Activated T-helper 17 cell treated with anti-CD3 and anti-CD28 coated beads, Interleukin-2, amount 50 U/mL, for 72 hours (primary cell): ENCODE results near the gene STK38L. TPM values are rescaled to one million over a fixed set of nuclear protein-coding genes. Genes with fewer than 3 reads are reported as not detected.

Experiments
- ATAC-seq: fragments of 150-1000 bp; cut with Tn5 transposase; replicated peaks from 2 replicates; pipeline ENCODE4 v1.10.0; 2021; ENCODE audit warnings: mild to moderate bottlenecking, moderate library complexity
- H3K27ac Mint-ChIP-seq: one replicate; pipeline ENCODE4 v1.8.0; 2022; ENCODE audit warnings: mixed read lengths
- H3K27me3 Mint-ChIP-seq: one replicate; pipeline ENCODE4 v1.8.0; 2022; ENCODE audit warnings: mixed read lengths
- H3K36me3 Mint-ChIP-seq: one replicate; pipeline ENCODE4 v1.8.0; 2022; ENCODE audit warnings: low read depth, mild to moderate bottlenecking, mixed read lengths
- H3K4me1 Mint-ChIP-seq: one replicate; pipeline ENCODE4 v1.8.0; 2022; ENCODE audit warnings: mixed read lengths
- H3K4me3 Mint-ChIP-seq: one replicate; pipeline ENCODE4 v1.8.0; 2022; ENCODE audit warnings: mild to moderate bottlenecking, mixed read lengths
- H3K9me3 Mint-ChIP-seq: one replicate; pipeline ENCODE4 v1.8.0; 2022; ENCODE audit warnings: mixed read lengths
- total RNA-seq, 2 donors: library from RNA; stranded (reverse); gene quantifications; one replicate each; pipeline ENCODE4 v1.2.3, GENCODE V29; 2022

The STK38L gene
- total RNA-seq, 2 donors from 2014 or later = 14.5 to 21.0 TPM

GRCh38 chr12:27279826-27280225 lies 35.7 kb downstream of the STK38L start:
- ATAC-seq = no peak
- Mint-ChIP-seq H3K9me3 (no peaks in the 10 kb centered on the region), H3K27ac (no peak overlapping the region), H3K27me3 (no peaks in the 10 kb centered on the region), H3K4me3 (no peak overlapping the region), H3K4me1 (peaks cover 11% of the 10 kb centered on the region), H3K36me3 (no peaks in the 10 kb centered on the region)

GRCh38 chr12:27280412-27280811 lies 36.3 kb downstream of the STK38L start:
- Mint-ChIP-seq H3K4me1 (peaks cover 11% of the 10 kb centered on the region), H3K9me3 (no peaks in the 10 kb centered on the region), H3K4me3 (no peak overlapping the region), H3K36me3 (no peaks in the 10 kb centered on the region), H3K27ac (no peak overlapping the region), H3K27me3 (no peaks in the 10 kb centered on the region)
- no peak for ATAC-seq

- peaks cover 6% of the 10 kb centered on the region for H3K4me1 Mint-ChIP-seq
- no peaks in the 10 kb centered on the region for H3K27me3 Mint-ChIP-seq
- no peak overlapping the region for H3K4me3 Mint-ChIP-seq
- H3K36me3 Mint-ChIP-seq = no peaks in the 10 kb centered on the region
- H3K27ac Mint-ChIP-seq = no peak overlapping the region
- no peaks in the 10 kb centered on the region for H3K9me3 Mint-ChIP-seq
- no peak for ATAC-seq
Measured at GRCh38 chr12:27282754-27283153, 38.7 kb downstream of the STK38L start.

- no peaks in the 10 kb centered on the region for H3K36me3 Mint-ChIP-seq
- H3K27ac Mint-ChIP-seq = no peak overlapping the region
- H3K27me3 Mint-ChIP-seq = no peaks in the 10 kb centered on the region
Measured at GRCh38 chr12:27284021-27284420, 39.9 kb downstream of the STK38L start.

GRCh38 chr12:27284751-27285150 lies 40.7 kb downstream of the STK38L start:
- Mint-ChIP-seq H3K4me1 (no peaks in the 10 kb centered on the region), H3K4me3 (no peak overlapping the region), H3K36me3 (no peaks in the 10 kb centered on the region), H3K9me3 (no peaks in the 10 kb centered on the region), H3K27me3 (no peaks in the 10 kb centered on the region), H3K27ac (no peak overlapping the region)
- ATAC-seq = no peak

More at GRCh38 chr12:27284021-27284420, 39.9 kb downstream of the STK38L start:
- H3K9me3 Mint-ChIP-seq = no peaks in the 10 kb centered on the region
- no peak for ATAC-seq
- H3K4me3 Mint-ChIP-seq = no peak overlapping the region
- H3K4me1 Mint-ChIP-seq = no peaks in the 10 kb centered on the region

GRCh38 chr12:27285403-27285802 lies 41.3 kb downstream of the STK38L start:
- no peaks in the 10 kb centered on the region for H3K4me1 Mint-ChIP-seq

GRCh38 chr12:27289414-27289813 lies 45.3 kb downstream of the STK38L start:
- H3K27me3 Mint-ChIP-seq = no peaks in the 10 kb centered on the region
- no peak overlapping the region for H3K27ac Mint-ChIP-seq
- H3K36me3 Mint-ChIP-seq = no peaks in the 10 kb centered on the region
- no peaks in the 10 kb centered on the region for H3K9me3 Mint-ChIP-seq
- ATAC-seq = no peak
- no peak overlapping the region for H3K4me3 Mint-ChIP-seq
- no peaks in the 10 kb centered on the region for H3K4me1 Mint-ChIP-seq

More at GRCh38 chr12:27285403-27285802, 41.3 kb downstream of the STK38L start:
- H3K27me3 Mint-ChIP-seq = no peaks in the 10 kb centered on the region
- no peak overlapping the region for H3K4me3 Mint-ChIP-seq
- no peak for ATAC-seq
- peak overlapping the region; percentile 26 for H3K27ac Mint-ChIP-seq
- H3K36me3 Mint-ChIP-seq = no peaks in the 10 kb centered on the region
- H3K9me3 Mint-ChIP-seq = no peaks in the 10 kb centered on the region

- Mint-ChIP-seq H3K36me3 (no peaks in the 10 kb centered on the region), H3K27me3 (no peaks in the 10 kb centered on the region), H3K9me3 (no peaks in the 10 kb centered on the region), H3K4me3 (no peak overlapping the region), H3K27ac (no peak overlapping the region), H3K4me1 (peaks cover 2% of the 10 kb centered on the region)
- ATAC-seq = no peak
Measured at GRCh38 chr12:27290501-27291168, 46.5 kb downstream of the STK38L start.

GRCh38 chr12:27291862-27292261 lies 47.8 kb downstream of the STK38L start:
- H3K27me3 Mint-ChIP-seq = no peaks in the 10 kb centered on the region
- H3K4me1 Mint-ChIP-seq = peaks cover 5% of the 10 kb centered on the region
- no peak overlapping the region for H3K27ac Mint-ChIP-seq
- no peaks in the 10 kb centered on the region for H3K9me3 Mint-ChIP-seq
- no peaks in the 10 kb centered on the region for H3K36me3 Mint-ChIP-seq
- no peak for ATAC-seq
- no peak overlapping the region for H3K4me3 Mint-ChIP-seq

- Mint-ChIP-seq H3K4me1 (peaks cover 9% of the 10 kb centered on the region), H3K27ac (no peak overlapping the region), H3K4me3 (no peak overlapping the region), H3K36me3 (peaks cover 4% of the 10 kb centered on the region), H3K27me3 (no peaks in the 10 kb centered on the region), H3K9me3 (no peaks in the 10 kb centered on the region)
- ATAC-seq = no peak
Measured at GRCh38 chr12:27292718-27293117, 48.6 kb downstream of the STK38L start.

GRCh38 chr12:27293463-27293862 lies 49.4 kb downstream of the STK38L start:
- Mint-ChIP-seq H3K27ac (peak overlapping the region; percentile 40), H3K27me3 (no peaks in the 10 kb centered on the region)

GRCh38 chr12:27296674-27297073 lies 52.6 kb downstream of the STK38L start:
- Mint-ChIP-seq H3K4me1 (peaks cover 19% of the 10 kb centered on the region), H3K9me3 (no peaks in the 10 kb centered on the region), H3K27ac (peak overlapping the region; percentile 85), H3K4me3 (no peak overlapping the region), H3K27me3 (no peaks in the 10 kb centered on the region), H3K36me3 (peaks cover 35% of the 10 kb centered on the region)
- ATAC-seq = no peak

More at GRCh38 chr12:27293463-27293862, 49.4 kb downstream of the STK38L start:
- H3K9me3 Mint-ChIP-seq = no peaks in the 10 kb centered on the region
- peaks cover 11% of the 10 kb centered on the region for H3K36me3 Mint-ChIP-seq
- H3K4me1 Mint-ChIP-seq = peaks cover 11% of the 10 kb centered on the region
- no peak overlapping the region for H3K4me3 Mint-ChIP-seq
- no peak for ATAC-seq

GRCh38 chr12:27297566-27297965 lies 53.5 kb downstream of the STK38L start:
- Mint-ChIP-seq H3K27me3 (no peaks in the 10 kb centered on the region), H3K4me3 (no peak overlapping the region), H3K27ac (peak overlapping the region; percentile 85), H3K4me1 (peaks cover 19% of the 10 kb centered on the region), H3K9me3 (no peaks in the 10 kb centered on the region), H3K36me3 (peaks cover 35% of the 10 kb centered on the region)
- ATAC-seq = peak; percentile 90

- Mint-ChIP-seq H3K9me3 (no peaks in the 10 kb centered on the region), H3K4me3 (no peak overlapping the region), H3K4me1 (peaks cover 19% of the 10 kb centered on the region), H3K27me3 (no peaks in the 10 kb centered on the region), H3K27ac (peak overlapping the region; percentile 85), H3K36me3 (peaks cover 45% of the 10 kb centered on the region)
- no peak for ATAC-seq
Measured at GRCh38 chr12:27299102-27299501, 55.0 kb downstream of the STK38L start.

GRCh38 chr12:27300226-27300625 lies 56.1 kb downstream of the STK38L start:
- H3K9me3 Mint-ChIP-seq = no peaks in the 10 kb centered on the region
- no peaks in the 10 kb centered on the region for H3K27me3 Mint-ChIP-seq
- peak overlapping the region; percentile 16 for H3K27ac Mint-ChIP-seq
- peaks cover 45% of the 10 kb centered on the region for H3K36me3 Mint-ChIP-seq
- ATAC-seq = no peak
- H3K4me1 Mint-ChIP-seq = peaks cover 19% of the 10 kb centered on the region
- no peak overlapping the region for H3K4me3 Mint-ChIP-seq
